ENCODE data around the gene TRAPPC6A. TPM values are rescaled to one million over a fixed set of nuclear protein-coding genes. Genes with fewer than 3 reads are reported as not detected.
A peak's percentile ranks its signal among the peaks of the same experiment; 100 is the strongest.

The TRAPPC6A gene
- total and polyA plus RNA-seq, 2 experiments from 2014 or later = 29.4 to 74.7 TPM

DNA sequence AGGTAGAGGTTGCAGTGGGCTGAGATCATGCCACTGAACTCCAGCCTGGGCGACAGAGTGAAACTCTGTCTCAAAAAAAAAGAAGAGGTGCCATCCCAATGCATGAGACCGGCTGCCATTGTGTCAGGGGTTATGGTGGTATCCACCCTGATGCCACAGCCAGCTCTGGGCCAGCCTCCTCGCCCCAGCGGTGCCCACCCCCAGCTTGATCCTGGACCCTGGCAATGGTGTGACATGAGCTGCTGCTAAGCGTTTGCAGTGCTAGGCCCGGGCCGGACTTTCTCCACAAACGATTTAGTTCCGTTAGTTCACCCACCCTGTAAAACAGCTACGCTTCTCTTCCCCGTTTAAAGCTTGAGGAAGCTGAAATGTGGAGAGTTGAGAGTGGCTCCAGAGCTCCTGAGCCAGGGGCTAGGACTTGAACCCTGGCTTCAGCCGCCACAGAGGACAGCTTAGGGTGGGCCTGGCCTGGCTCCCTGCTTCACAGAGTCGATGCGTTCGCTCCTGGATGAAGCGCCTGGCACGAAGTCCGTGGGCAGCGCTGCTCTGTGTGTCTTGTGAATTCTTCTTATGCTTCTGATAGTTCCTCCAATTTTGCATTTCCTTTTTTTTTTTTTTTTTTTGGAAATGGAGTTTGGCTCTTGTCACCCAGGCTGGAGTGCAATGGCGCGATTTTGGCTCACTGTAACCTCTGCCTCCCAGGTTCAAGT lies 42.7 kb downstream of the TRAPPC6A start:
- no peak overlapping the region for H3K4me2 ChIP-seq
- DNase-seq (ENCODE audit: low spot score) = no peak
- H3K36me3 Mint-ChIP-seq (ENCODE audit: low read depth) = no peaks in the 10 kb centered on the region; the same call in 2 of the 3 replicates
- H3K9me3 Mint-ChIP-seq = no peaks in the 10 kb centered on the region
- TF ChIP-seq POLR2AphosphoS5 (IDR thresholded peaks at IDR 0.05; ENCODE audit: low read depth) (no peak), EZH2 (IDR thresholded peaks at IDR 0.05; ENCODE audit: low read depth, unreplicated experiment) (no peak), ZNF114 (CRISPR knock-in tag; IDR thresholded peaks at IDR 0.05) (no peak), ZNF331 (CRISPR knock-in tag; IDR thresholded peaks at IDR 0.05; ENCODE audit: low read depth) (no peak), NANOG (IDR thresholded peaks at IDR 0.05; ENCODE audit: borderline replicate concordance) (no peak), CREB1 (CRISPR knock-in tag; IDR thresholded peaks at IDR 0.05; ENCODE audit: low read depth) (no peak), JUNB (IDR thresholded peaks at IDR 0.05; ENCODE audit: unreplicated experiment) (no peak), EZH2phosphoT487 (IDR thresholded peaks at IDR 0.05; ENCODE audit: unreplicated experiment) (no peak)
- TF ChIP-seq, protein P1, sequence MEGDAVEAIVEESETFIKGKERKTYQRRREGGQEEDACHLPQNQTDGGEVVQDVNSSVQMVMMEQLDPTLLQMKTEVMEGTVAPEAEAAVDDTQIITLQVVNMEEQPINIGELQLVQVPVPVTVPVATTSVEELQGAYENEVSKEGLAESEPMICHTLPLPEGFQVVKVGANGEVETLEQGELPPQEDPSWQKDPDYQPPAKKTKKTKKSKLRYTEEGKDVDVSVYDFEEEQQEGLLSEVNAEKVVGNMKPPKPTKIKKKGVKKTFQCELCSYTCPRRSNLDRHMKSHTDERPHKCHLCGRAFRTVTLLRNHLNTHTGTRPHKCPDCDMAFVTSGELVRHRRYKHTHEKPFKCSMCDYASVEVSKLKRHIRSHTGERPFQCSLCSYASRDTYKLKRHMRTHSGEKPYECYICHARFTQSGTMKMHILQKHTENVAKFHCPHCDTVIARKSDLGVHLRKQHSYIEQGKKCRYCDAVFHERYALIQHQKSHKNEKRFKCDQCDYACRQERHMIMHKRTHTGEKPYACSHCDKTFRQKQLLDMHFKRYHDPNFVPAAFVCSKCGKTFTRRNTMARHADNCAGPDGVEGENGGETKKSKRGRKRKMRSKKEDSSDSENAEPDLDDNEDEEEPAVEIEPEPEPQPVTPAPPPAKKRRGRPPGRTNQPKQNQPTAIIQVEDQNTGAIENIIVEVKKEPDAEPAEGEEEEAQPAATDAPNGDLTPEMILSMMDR (conservative IDR thresholded peaks at IDR 0.05; ENCODE audit: low read depth in 2 of 2) = no peak
- TF ChIP-seq, protein P2, sequence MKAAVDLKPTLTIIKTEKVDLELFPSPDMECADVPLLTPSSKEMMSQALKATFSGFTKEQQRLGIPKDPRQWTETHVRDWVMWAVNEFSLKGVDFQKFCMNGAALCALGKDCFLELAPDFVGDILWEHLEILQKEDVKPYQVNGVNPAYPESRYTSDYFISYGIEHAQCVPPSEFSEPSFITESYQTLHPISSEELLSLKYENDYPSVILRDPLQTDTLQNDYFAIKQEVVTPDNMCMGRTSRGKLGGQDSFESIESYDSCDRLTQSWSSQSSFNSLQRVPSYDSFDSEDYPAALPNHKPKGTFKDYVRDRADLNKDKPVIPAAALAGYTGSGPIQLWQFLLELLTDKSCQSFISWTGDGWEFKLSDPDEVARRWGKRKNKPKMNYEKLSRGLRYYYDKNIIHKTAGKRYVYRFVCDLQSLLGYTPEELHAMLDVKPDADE (IDR thresholded peaks at IDR 0.05) = no peak
- H3K4me3 ChIP-seq = no peak overlapping the region
- H3K27ac Mint-ChIP-seq = peak overlapping the region; percentile 23; the same call in 1 of the 2 replicates
- H3K4me1 ChIP-seq (ENCODE audit: insufficient read depth) = peaks cover 17% of the 10 kb centered on the region; the same call in 1 of the 2 replicates
- no peak overlapping the region for H3K4me3 Mint-ChIP-seq
- no peak overlapping the region for H3K27ac ChIP-seq (ENCODE audit: low read depth)
- no peaks in the 10 kb centered on the region for H3F3A ChIP-seq (replicated peaks; ENCODE audit: low read depth)
- no peaks in the 10 kb centered on the region for H3K27me3 ChIP-seq (ENCODE audit: insufficient read depth)
- no peaks in the 10 kb centered on the region for H3K9me2 ChIP-seq (ENCODE audit: insufficient read depth)
- peaks cover 13% of the 10 kb centered on the region for H3K27me3 Mint-ChIP-seq (ENCODE audit: insufficient read depth, low read depth, poor library complexity)
- peaks cover 5% of the 10 kb centered on the region for H4K20me1 ChIP-seq (replicated peaks; ENCODE audit: insufficient read depth)
- H2AFZ ChIP-seq = no peak overlapping the region
- ATAC-seq = no peak
- H3K79me2 ChIP-seq (replicated peaks; ENCODE audit: insufficient read depth) = peaks cover 62% of the 10 kb centered on the region
- H3K36me3 ChIP-seq (ENCODE audit: insufficient read depth) = no peaks in the 10 kb centered on the region
- H3K4me1 Mint-ChIP-seq = peaks cover 43% of the 10 kb centered on the region

DNA sequence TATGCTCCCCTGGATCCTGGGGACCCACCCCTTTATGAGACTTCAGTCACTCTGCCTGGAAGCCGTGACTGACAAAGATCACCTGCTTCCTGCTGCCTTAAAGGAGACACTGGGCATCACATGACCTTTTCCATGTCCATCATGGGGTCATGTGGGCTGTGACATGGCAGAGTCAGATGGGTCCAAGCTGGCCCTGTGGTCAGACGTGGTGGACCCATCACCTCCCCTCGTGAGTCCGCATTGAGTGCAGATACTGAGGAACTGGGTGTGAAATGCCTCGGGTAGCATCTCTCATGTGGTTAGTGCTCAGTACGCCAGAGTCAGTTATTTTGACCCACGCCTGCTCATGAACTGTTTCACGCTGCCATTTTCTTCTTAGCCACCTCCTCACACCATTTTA lies 44.4 kb downstream of the TRAPPC6A start:
- ATAC-seq (no peak), DNase-seq (ENCODE audit: low spot score) (no peak)
- H3F3A ChIP-seq (replicated peaks; ENCODE audit: low read depth) = no peaks in the 10 kb centered on the region
- H3K9me3 Mint-ChIP-seq = no peaks in the 10 kb centered on the region
- H3K4me1 ChIP-seq (ENCODE audit: insufficient read depth) = peaks cover 17% of the 10 kb centered on the region; the same call in 1 of the 2 replicates
- H3K4me3 Mint-ChIP-seq = no peak overlapping the region
- H3K27me3 ChIP-seq (ENCODE audit: insufficient read depth) = no peaks in the 10 kb centered on the region
- peaks cover 12% of the 10 kb centered on the region for H4K20me1 ChIP-seq (replicated peaks; ENCODE audit: insufficient read depth)
- H3K9me2 ChIP-seq (ENCODE audit: insufficient read depth) = no peaks in the 10 kb centered on the region
- H3K79me2 ChIP-seq (replicated peaks; ENCODE audit: insufficient read depth) = peaks cover 64% of the 10 kb centered on the region
- no peak overlapping the region for H3K4me3 ChIP-seq
- H3K27ac ChIP-seq (ENCODE audit: low read depth) = no peak overlapping the region
- no peaks in the 10 kb centered on the region for H3K36me3 ChIP-seq (ENCODE audit: insufficient read depth)
- no peaks in the 10 kb centered on the region; the same call in 2 of the 3 replicates for H3K36me3 Mint-ChIP-seq (ENCODE audit: low read depth)
- peak overlapping the region; percentile 79; the same call in 1 of the 2 replicates for H3K27ac Mint-ChIP-seq
- no peak overlapping the region for H2AFZ ChIP-seq
- H3K4me2 ChIP-seq = no peak overlapping the region
- peaks cover 45% of the 10 kb centered on the region for H3K4me1 Mint-ChIP-seq
- H3K27me3 Mint-ChIP-seq (ENCODE audit: insufficient read depth, low read depth, poor library complexity) = peaks cover 13% of the 10 kb centered on the region
- TF ChIP-seq, protein P2 (IDR thresholded peaks at IDR 0.05) = no peak
- no peak for TF ChIP-seq NANOG (IDR thresholded peaks at IDR 0.05; ENCODE audit: borderline replicate concordance)
- TF ChIP-seq EZH2 (IDR thresholded peaks at IDR 0.05; ENCODE audit: low read depth, unreplicated experiment) = no peak
- TF ChIP-seq POLR2AphosphoS5 (IDR thresholded peaks at IDR 0.05; ENCODE audit: low read depth) = no peak
- no peak for TF ChIP-seq ZNF114 (CRISPR knock-in tag; IDR thresholded peaks at IDR 0.05)
- TF ChIP-seq, protein P1 (conservative IDR thresholded peaks at IDR 0.05; ENCODE audit: low read depth in 2 of 2) = no peak
